ENCODE measurements around the gene LRRC14B.

The LRRC14B gene

DNA sequence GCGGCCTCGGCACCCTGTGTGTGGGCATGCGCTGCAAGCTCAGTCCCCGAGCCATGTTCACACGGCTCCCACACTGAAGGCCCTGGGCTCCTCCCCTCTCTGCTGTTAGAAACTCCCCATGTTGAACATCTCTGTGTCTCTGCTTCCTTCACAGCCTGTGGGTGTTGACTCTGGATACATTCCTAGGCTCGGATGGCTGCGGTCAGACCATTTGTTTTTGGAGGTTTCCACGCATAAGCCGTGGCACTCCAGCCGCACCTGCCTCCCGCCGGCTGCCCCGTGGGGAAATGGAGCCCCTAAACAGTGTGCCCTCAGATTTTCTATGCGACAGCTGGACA is 31.2 kb upstream of the LRRC14B start:
- no peak for DNase-seq
- CTCF ChIA-PET = interaction anchor here (1.8 to 2.0 kb wide), 2 partner anchors 28 to 56 kb away, joined by 4 to 6 read pairs; no protein-coding TSS in a partner anchor
- Histone ChIP-seq H3K27ac (ENCODE audit: insufficient read depth in 1 of 2, low read depth in 1 of 2, low read length in 2 of 2, poor library complexity in 1 of 2, severe bottlenecking in 2 of 2) (no peak overlapping the region), H3K4me1 (ENCODE audit: control extremely low read depth in 1 of 4, control insufficient read depth in 4 of 4, insufficient read depth in 4 of 4, low read length in 3 of 4) (peaks cover 0 to 21% (median 19%) of the 10 kb centered on the region in 4 experiments), H3K27me3 (replicated peaks in 2 of 5; ENCODE audit: control insufficient read depth in 4 of 5, insufficient read depth in 5 of 5, low read length in 4 of 5) (peaks cover 0 to 15% (median 5%) of the 10 kb centered on the region in 5 experiments), H3K36me3 (ENCODE audit: control insufficient read depth in 4 of 4, insufficient read depth in 4 of 4, low read length in 3 of 4) (peaks cover 0 to 9% (median 0%) of the 10 kb centered on the region in 4 experiments), H3K9me3 (ENCODE audit: control extremely low read depth in 1 of 5, control insufficient read depth in 4 of 5, insufficient read depth in 2 of 5, low read depth in 1 of 5, low read length in 4 of 5) (no peaks in the 10 kb centered on the region), H3K4me3 (ENCODE audit: control insufficient read depth in 1 of 7, extremely low read depth in 1 of 7, insufficient read depth in 4 of 7, low read depth in 2 of 7, low read length in 6 of 7) (no peak overlapping the region)
- POLR2A ChIA-PET = no interaction called here
- 98% methylated on average over 14 of the region's 14 CpGs for WGBS (ENCODE audit: insufficient coverage)

- 98% methylated on average over 22 of the region's 23 CpGs for WGBS (ENCODE audit: insufficient coverage)
- H3K27me3 ChIP-seq (replicated peaks in 2 of 5; ENCODE audit: control insufficient read depth in 4 of 5, insufficient read depth in 5 of 5, low read length in 4 of 5) = peaks cover 0 to 15% (median 5%) of the 10 kb centered on the region in 5 experiments
Measured at GRCh38 chr5:160921-161802, 30.1 kb upstream of the LRRC14B start.

DNA sequence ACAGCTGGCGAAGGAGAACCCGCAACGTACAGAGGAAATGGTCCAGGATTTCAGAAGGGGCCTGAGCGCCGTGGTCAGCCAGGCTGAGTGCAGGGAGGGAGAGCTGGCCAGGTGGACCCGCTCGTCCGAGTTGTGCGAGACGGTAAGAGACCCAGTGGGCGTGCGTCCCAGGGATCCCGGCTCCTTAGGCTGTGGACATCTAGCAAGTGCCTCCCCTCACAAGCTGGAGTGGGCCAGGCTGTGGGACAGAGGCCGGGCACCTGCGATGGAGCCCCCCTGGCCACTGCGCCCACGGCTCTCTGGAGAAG is 29.5 kb upstream of the LRRC14B start:
- 98% methylated on average over 17 of the region's 17 CpGs for WGBS (ENCODE audit: insufficient coverage)
- Histone ChIP-seq H3K4me3 (ENCODE audit: control insufficient read depth in 1 of 7, extremely low read depth in 1 of 7, insufficient read depth in 4 of 7, low read depth in 2 of 7, low read length in 6 of 7) (no peak overlapping the region), H3K27me3 (replicated peaks in 2 of 5; ENCODE audit: control insufficient read depth in 4 of 5, insufficient read depth in 5 of 5, low read length in 4 of 5) (peaks cover 0 to 15% (median 5%) of the 10 kb centered on the region in 5 experiments), H3K36me3 (ENCODE audit: control insufficient read depth in 4 of 4, insufficient read depth in 4 of 4, low read length in 3 of 4) (peaks cover 0 to 2% (median 0%) of the 10 kb centered on the region in 4 experiments), H3K4me1 (ENCODE audit: control extremely low read depth in 1 of 4, control insufficient read depth in 4 of 4, insufficient read depth in 4 of 4, low read length in 3 of 4) (peaks cover 0 to 21% (median 19%) of the 10 kb centered on the region in 4 experiments), H3K9me3 (ENCODE audit: control extremely low read depth in 1 of 5, control insufficient read depth in 4 of 5, insufficient read depth in 2 of 5, low read depth in 1 of 5, low read length in 4 of 5) (no peaks in the 10 kb centered on the region), H3K27ac (ENCODE audit: insufficient read depth in 1 of 2, low read depth in 1 of 2, low read length in 2 of 2, poor library complexity in 1 of 2, severe bottlenecking in 2 of 2) (no peak overlapping the region)
- CTCF ChIA-PET = no interaction called here
- no peak for DNase-seq
- POLR2A ChIA-PET = no interaction called here

More at GRCh38 chr5:160921-161802, 30.1 kb upstream of the LRRC14B start:
- H3K4me3 ChIP-seq (ENCODE audit: control insufficient read depth in 1 of 7, extremely low read depth in 1 of 7, insufficient read depth in 4 of 7, low read depth in 2 of 7, low read length in 6 of 7) = no peak overlapping the region
- peaks cover 0 to 2% (median 0%) of the 10 kb centered on the region in 4 experiments for H3K36me3 ChIP-seq (ENCODE audit: control insufficient read depth in 4 of 4, insufficient read depth in 4 of 4, low read length in 3 of 4)
- ChIA-PET CTCF (interaction anchor here (2.0 kb wide), 1 partner anchor 27 kb away, joined by 6 read pairs; no protein-coding TSS in a partner anchor), POLR2A (no interaction called here)
- H3K27ac ChIP-seq (ENCODE audit: insufficient read depth in 1 of 2, low read depth in 1 of 2, low read length in 2 of 2, poor library complexity in 1 of 2, severe bottlenecking in 2 of 2) = no peak overlapping the region
- DNase-seq = no peak
- peaks cover 0 to 21% (median 19%) of the 10 kb centered on the region in 4 experiments for H3K4me1 ChIP-seq (ENCODE audit: control extremely low read depth in 1 of 4, control insufficient read depth in 4 of 4, insufficient read depth in 4 of 4, low read length in 3 of 4)
- H3K9me3 ChIP-seq (ENCODE audit: control extremely low read depth in 1 of 5, control insufficient read depth in 4 of 5, insufficient read depth in 2 of 5, low read depth in 1 of 5, low read length in 4 of 5) = no peaks in the 10 kb centered on the region

DNA sequence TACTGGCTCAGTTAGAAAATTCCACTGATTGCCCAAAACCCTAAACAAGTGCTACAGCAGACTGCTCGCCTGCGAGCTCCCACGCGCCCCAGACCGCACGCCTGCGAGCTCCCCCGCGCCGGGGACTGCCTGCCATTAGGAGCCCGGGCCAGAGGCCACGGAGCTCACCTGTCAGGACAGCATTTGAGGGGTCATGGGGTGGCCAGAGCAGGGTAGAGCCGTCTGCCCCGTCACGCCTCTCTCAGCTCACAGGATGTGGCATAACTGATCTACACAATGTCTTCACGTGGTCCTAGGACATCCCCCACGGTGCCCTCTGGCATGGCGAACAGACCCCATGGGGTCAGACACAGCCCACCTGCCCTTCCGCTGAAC is 29.1 kb upstream of the LRRC14B start:
- no peaks in the 10 kb centered on the region for H3K36me3 ChIP-seq (ENCODE audit: control insufficient read depth in 4 of 4, insufficient read depth in 4 of 4, low read length in 3 of 4)
- WGBS (ENCODE audit: insufficient coverage) = 87% methylated on average over 14 of the region's 19 CpGs
- peaks cover 0 to 12% (median 5%) of the 10 kb centered on the region in 5 experiments for H3K27me3 ChIP-seq (replicated peaks in 2 of 5; ENCODE audit: control insufficient read depth in 4 of 5, insufficient read depth in 5 of 5, low read length in 4 of 5)
- no peak overlapping the region for H3K27ac ChIP-seq (ENCODE audit: insufficient read depth in 1 of 2, low read depth in 1 of 2, low read length in 2 of 2, poor library complexity in 1 of 2, severe bottlenecking in 2 of 2)
- no peak for DNase-seq
- no peak overlapping the region for H3K4me3 ChIP-seq (ENCODE audit: control insufficient read depth in 1 of 7, extremely low read depth in 1 of 7, insufficient read depth in 4 of 7, low read depth in 2 of 7, low read length in 6 of 7)
- H3K9me3 ChIP-seq (ENCODE audit: control extremely low read depth in 1 of 5, control insufficient read depth in 4 of 5, insufficient read depth in 2 of 5, low read depth in 1 of 5, low read length in 4 of 5) = no peaks in the 10 kb centered on the region
- POLR2A ChIA-PET = no interaction called here
- peaks cover 0 to 21% (median 19%) of the 10 kb centered on the region in 4 experiments for H3K4me1 ChIP-seq (ENCODE audit: control extremely low read depth in 1 of 4, control insufficient read depth in 4 of 4, insufficient read depth in 4 of 4, low read length in 3 of 4)
- CTCF ChIA-PET = no interaction called here

DNA sequence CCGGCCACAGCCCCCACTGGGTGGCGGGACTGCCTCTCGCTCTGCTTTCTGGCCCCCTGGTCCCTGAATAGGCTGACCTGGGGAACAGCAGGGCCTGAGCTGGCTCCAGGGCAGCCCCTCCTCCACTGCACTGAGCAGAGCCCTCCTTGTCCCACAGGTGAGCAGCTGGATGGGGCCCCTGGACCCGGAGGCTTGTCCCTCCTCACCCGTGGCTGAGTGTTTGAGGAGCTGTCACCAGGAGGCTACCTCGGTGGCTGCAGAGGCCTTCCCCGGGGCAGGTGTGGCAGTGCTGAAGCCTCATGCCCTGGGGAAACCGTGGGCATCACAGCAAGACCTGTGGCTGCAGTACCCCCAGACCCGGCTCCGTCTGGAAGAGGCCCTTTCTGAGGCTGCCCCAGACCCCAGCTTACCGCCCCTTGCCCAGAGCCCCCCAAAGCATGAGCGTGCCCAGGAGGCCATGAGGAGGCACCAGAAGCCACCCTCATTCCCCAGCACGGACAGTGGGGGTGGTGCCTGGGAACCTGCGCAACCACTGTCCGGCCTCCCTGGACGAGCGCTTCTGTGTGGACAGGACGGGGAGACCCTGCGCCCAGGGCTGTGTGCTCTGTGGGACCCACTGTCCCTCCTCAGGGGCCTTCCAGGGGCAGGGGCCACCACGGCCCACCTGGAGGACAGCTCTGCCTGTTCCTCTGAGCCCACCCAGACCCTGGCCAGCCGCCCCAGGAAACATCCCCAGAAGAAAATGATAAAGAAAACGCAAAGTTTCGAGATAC is 28.5 kb upstream of the LRRC14B start:
- Histone ChIP-seq H3K36me3 (ENCODE audit: control insufficient read depth in 4 of 4, insufficient read depth in 4 of 4, low read length in 3 of 4) (no peaks in the 10 kb centered on the region), H3K4me1 (ENCODE audit: control extremely low read depth in 1 of 4, control insufficient read depth in 4 of 4, insufficient read depth in 4 of 4, low read length in 3 of 4) (peaks cover 0 to 21% (median 19%) of the 10 kb centered on the region in 4 experiments), H3K27me3 (replicated peaks in 2 of 5; ENCODE audit: control insufficient read depth in 4 of 5, insufficient read depth in 5 of 5, low read length in 4 of 5) (peaks cover 0 to 10% (median 5%) of the 10 kb centered on the region in 5 experiments), H3K27ac (ENCODE audit: insufficient read depth in 1 of 2, low read depth in 1 of 2, low read length in 2 of 2, poor library complexity in 1 of 2, severe bottlenecking in 2 of 2) (no peak overlapping the region), H3K9me3 (ENCODE audit: control extremely low read depth in 1 of 5, control insufficient read depth in 4 of 5, insufficient read depth in 2 of 5, low read depth in 1 of 5, low read length in 4 of 5) (no peaks in the 10 kb centered on the region), H3K4me3 (ENCODE audit: control insufficient read depth in 1 of 7, extremely low read depth in 1 of 7, insufficient read depth in 4 of 7, low read depth in 2 of 7, low read length in 6 of 7) (no peak overlapping the region)
- no peak for DNase-seq
- ChIA-PET CTCF (no interaction called here), POLR2A (no interaction called here)
- WGBS (ENCODE audit: insufficient coverage) = 96% methylated on average over 21 of the region's 23 CpGs

DNA sequence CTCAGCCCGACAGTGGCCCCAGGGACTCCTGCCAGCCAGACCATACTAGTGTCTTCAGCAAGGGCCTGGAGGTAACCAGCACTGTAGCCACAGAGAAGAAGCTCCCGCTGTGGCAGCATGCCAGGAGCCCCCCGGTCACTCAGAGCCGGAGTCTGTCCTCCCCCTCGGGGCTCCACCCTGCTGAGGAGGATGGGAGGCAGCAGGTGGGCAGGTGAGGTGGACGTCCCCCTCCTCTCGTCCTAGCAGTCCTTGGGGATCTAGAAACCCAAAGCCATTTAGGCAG is 28.0 kb upstream of the LRRC14B start:
- ChIA-PET CTCF (no interaction called here), POLR2A (no interaction called here)
- Histone ChIP-seq H3K4me1 (ENCODE audit: control extremely low read depth in 1 of 4, control insufficient read depth in 4 of 4, insufficient read depth in 4 of 4, low read length in 3 of 4) (peaks cover 0 to 20% (median 18%) of the 10 kb centered on the region in 4 experiments), H3K27ac (ENCODE audit: insufficient read depth in 1 of 2, low read depth in 1 of 2, low read length in 2 of 2, poor library complexity in 1 of 2, severe bottlenecking in 2 of 2) (no peak overlapping the region), H3K9me3 (ENCODE audit: control extremely low read depth in 1 of 5, control insufficient read depth in 4 of 5, insufficient read depth in 2 of 5, low read depth in 1 of 5, low read length in 4 of 5) (no peaks in the 10 kb centered on the region), H3K27me3 (replicated peaks in 2 of 5; ENCODE audit: control insufficient read depth in 4 of 5, insufficient read depth in 5 of 5, low read length in 4 of 5) (peaks cover 0 to 10% (median 5%) of the 10 kb centered on the region in 5 experiments), H3K36me3 (ENCODE audit: control insufficient read depth in 4 of 4, insufficient read depth in 4 of 4, low read length in 3 of 4) (no peaks in the 10 kb centered on the region), H3K4me3 (ENCODE audit: control insufficient read depth in 1 of 7, extremely low read depth in 1 of 7, insufficient read depth in 4 of 7, low read depth in 2 of 7, low read length in 6 of 7) (no peak overlapping the region)
- 98% methylated on average over 7 of the region's 7 CpGs for WGBS (ENCODE audit: insufficient coverage)
- DNase-seq = no peak

- 90% methylated on average over 10 of the region's 13 CpGs for WGBS (ENCODE audit: insufficient coverage)
- ChIA-PET POLR2A (no interaction called here), CTCF (no interaction called here)
Measured at GRCh38 chr5:163841-164240, 27.5 kb upstream of the LRRC14B start.

More at GRCh38 chr5:163841-164240, 27.5 kb upstream of the LRRC14B start:
- H3K9me3 ChIP-seq (ENCODE audit: control extremely low read depth in 1 of 5, control insufficient read depth in 4 of 5, insufficient read depth in 2 of 5, low read depth in 1 of 5, low read length in 4 of 5) = no peaks in the 10 kb centered on the region
- H3K4me1 ChIP-seq (ENCODE audit: control extremely low read depth in 1 of 4, control insufficient read depth in 4 of 4, insufficient read depth in 4 of 4, low read length in 3 of 4) = peaks cover 0 to 15% (median 14%) of the 10 kb centered on the region in 4 experiments
- DNase-seq = no peak
- peaks cover 0 to 10% (median 5%) of the 10 kb centered on the region in 5 experiments for H3K27me3 ChIP-seq (replicated peaks in 2 of 5; ENCODE audit: control insufficient read depth in 4 of 5, insufficient read depth in 5 of 5, low read length in 4 of 5)
- no peak overlapping the region for H3K27ac ChIP-seq (ENCODE audit: insufficient read depth in 1 of 2, low read depth in 1 of 2, low read length in 2 of 2, poor library complexity in 1 of 2, severe bottlenecking in 2 of 2)
- H3K4me3 ChIP-seq (ENCODE audit: control insufficient read depth in 1 of 7, extremely low read depth in 1 of 7, insufficient read depth in 4 of 7, low read depth in 2 of 7, low read length in 6 of 7) = no peak overlapping the region
- no peaks in the 10 kb centered on the region for H3K36me3 ChIP-seq (ENCODE audit: control insufficient read depth in 4 of 4, insufficient read depth in 4 of 4, low read length in 3 of 4)

Data from common myeloid progenitor, CD34-positive (primary cell).